MM.1S (cell line): ENCODE data around the gene CADM2.

Source experiments
- DNase-seq: peaks from one replicate; pipeline ENCODE4 v3.0.0-alpha.2; 2015
- H2AFZ ChIP-seq: fragments of 300-600 bp; sonication (generic); 2 replicates; pipeline ENCODE4 v1.6.0; 2016; ENCODE audit warnings: antibody characterized with exemption, low read length
- H3F3A ChIP-seq: fragments of 300-600 bp; sonication (generic); 2 replicates; pipeline ENCODE4 v1.6.1; 2016; ENCODE audit warnings: mild to moderate bottlenecking, antibody characterized with exemption, low read length, moderate library complexity, mixed read lengths; ENCODE audit not compliant: insufficient read depth
- H3K27ac ChIP-seq: fragments of 300-600 bp; sonication (generic); 2 replicates; pipeline ENCODE4 v1.5.1; 2016; ENCODE audit warnings: mild to moderate bottlenecking, low read length
- H3K27me3 ChIP-seq: fragments of 300-600 bp; sonication (generic); replicated peaks from 2 replicates; pipeline ENCODE4 v1.6.0; 2016; ENCODE audit warnings: low read length; ENCODE audit not compliant: insufficient read depth
- H3K36me3 ChIP-seq: fragments of 300-600 bp; sonication (generic); replicated peaks from 2 replicates; pipeline ENCODE4 v1.6.1; 2016; ENCODE audit warnings: mild to moderate bottlenecking, low read length, mixed read lengths; ENCODE audit not compliant: insufficient read depth
- H3K4me1 ChIP-seq: fragments of 300-600 bp; sonication (generic); 2 replicates; pipeline ENCODE4 v1.6.1; 2016; ENCODE audit warnings: low read length, mixed read lengths
- H3K4me2 ChIP-seq: fragments of 300-600 bp; sonication (generic); 2 replicates; pipeline ENCODE4 v1.6.0; 2016; ENCODE audit warnings: low read depth, low read length
- H3K4me3 ChIP-seq: fragments of 300-600 bp; sonication (generic); 2 replicates; pipeline ENCODE4 v1.5.1; 2016; ENCODE audit warnings: low read length, mixed read lengths
- H3K79me2 ChIP-seq: fragments of 300-600 bp; sonication (generic); 2 replicates; pipeline ENCODE4 v1.6.1; 2016; ENCODE audit warnings: mixed run types, low read length, mixed read lengths
- H3K9ac ChIP-seq: fragments of 300-600 bp; sonication (generic); 2 replicates; pipeline ENCODE4 v1.6.1; 2016; ENCODE audit warnings: low read length, mixed read lengths
- H3K9me2 ChIP-seq: fragments of 300-600 bp; sonication (generic); replicated peaks from 2 replicates; pipeline ENCODE4 v1.6.1; 2016; ENCODE audit warnings: mild to moderate bottlenecking, low read length, mixed read lengths; ENCODE audit not compliant: insufficient read depth
- H3K9me3 ChIP-seq: fragments of 300-600 bp; sonication (generic); replicated peaks from 2 replicates; pipeline ENCODE4 v1.6.1; 2016; ENCODE audit warnings: mild to moderate bottlenecking, low read length, mixed read lengths; ENCODE audit not compliant: insufficient read depth
- H4K20me1 ChIP-seq: fragments of 300-600 bp; sonication (generic); 2 replicates; pipeline ENCODE4 v1.6.1; 2016; ENCODE audit warnings: mild to moderate bottlenecking, low read length, moderate library complexity, mixed read lengths; ENCODE audit not compliant: insufficient read depth
- EZH2 ChIP-seq: fragments of 300-600 bp; sonication (generic); optimal IDR thresholded peaks from 2 replicates; pipeline ENCODE3; 2017; ENCODE audit warnings: low read depth, mild to moderate bottlenecking, antibody characterized with exemption, low read length, mixed read lengths
- EZH2phosphoT487 ChIP-seq: fragments of 300-600 bp; sonication (generic); IDR thresholded peaks from 2 replicates; pipeline ENCODE4 v1.6.1; 2018; ENCODE audit warnings: antibody characterized with exemption, low read length
- TF ChIP-seq, protein P1 (sequence below): fragments of 300-600 bp; sonication (generic); IDR thresholded peaks from 2 replicates; pipeline ENCODE4 v1.5.1; 2016; ENCODE audit warnings: antibody characterized with exemption, low read length, mixed read lengths

CADM2 gene

DNA sequence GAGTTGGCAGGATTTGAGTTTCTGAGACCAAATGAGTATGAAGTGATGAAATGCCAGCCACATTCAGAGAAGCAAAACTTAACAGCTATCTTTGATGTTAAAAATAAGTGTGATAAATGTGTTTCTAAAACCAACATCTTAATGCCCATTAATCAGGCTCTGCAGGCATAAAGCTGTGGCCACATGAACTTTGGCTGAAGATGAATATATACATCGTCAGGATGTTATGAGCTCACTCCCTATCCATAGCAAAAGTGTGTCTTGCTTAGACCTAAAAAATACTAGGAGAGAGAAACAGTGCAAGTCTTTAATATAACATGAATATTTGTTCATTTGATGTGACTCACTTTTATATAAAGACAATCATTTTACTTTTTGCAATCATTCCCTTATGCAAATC, 218.0 kb downstream of the CADM2 start:
- Histone ChIP-seq H3K27me3 (no peaks in the 10 kb centered on the region), H3K4me1 (0 out of 2 replicates have a peak, but pooled peaks cover 1% of the 10 kb centered on the region), H3F3A (no peaks in the 10 kb centered on the region), H3K79me2 (no peaks in the 10 kb centered on the region), H3K9me3 (no peaks in the 10 kb centered on the region), H3K4me3 (no peak overlapping the region), H3K27ac (no peak overlapping the region), H3K9ac (no peak overlapping the region), H2AFZ (no peak overlapping the region), H3K36me3 (no peaks in the 10 kb centered on the region), H3K4me2 (no peak overlapping the region), H4K20me1 (no peaks in the 10 kb centered on the region), H3K9me2 (no peaks in the 10 kb centered on the region)
- TF ChIP-seq EZH2 (no peak), EZH2phosphoT487 (no peak)
- TF ChIP-seq, protein P1, sequence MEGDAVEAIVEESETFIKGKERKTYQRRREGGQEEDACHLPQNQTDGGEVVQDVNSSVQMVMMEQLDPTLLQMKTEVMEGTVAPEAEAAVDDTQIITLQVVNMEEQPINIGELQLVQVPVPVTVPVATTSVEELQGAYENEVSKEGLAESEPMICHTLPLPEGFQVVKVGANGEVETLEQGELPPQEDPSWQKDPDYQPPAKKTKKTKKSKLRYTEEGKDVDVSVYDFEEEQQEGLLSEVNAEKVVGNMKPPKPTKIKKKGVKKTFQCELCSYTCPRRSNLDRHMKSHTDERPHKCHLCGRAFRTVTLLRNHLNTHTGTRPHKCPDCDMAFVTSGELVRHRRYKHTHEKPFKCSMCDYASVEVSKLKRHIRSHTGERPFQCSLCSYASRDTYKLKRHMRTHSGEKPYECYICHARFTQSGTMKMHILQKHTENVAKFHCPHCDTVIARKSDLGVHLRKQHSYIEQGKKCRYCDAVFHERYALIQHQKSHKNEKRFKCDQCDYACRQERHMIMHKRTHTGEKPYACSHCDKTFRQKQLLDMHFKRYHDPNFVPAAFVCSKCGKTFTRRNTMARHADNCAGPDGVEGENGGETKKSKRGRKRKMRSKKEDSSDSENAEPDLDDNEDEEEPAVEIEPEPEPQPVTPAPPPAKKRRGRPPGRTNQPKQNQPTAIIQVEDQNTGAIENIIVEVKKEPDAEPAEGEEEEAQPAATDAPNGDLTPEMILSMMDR, result no peak
- DNase-seq, result no peak

DNA sequence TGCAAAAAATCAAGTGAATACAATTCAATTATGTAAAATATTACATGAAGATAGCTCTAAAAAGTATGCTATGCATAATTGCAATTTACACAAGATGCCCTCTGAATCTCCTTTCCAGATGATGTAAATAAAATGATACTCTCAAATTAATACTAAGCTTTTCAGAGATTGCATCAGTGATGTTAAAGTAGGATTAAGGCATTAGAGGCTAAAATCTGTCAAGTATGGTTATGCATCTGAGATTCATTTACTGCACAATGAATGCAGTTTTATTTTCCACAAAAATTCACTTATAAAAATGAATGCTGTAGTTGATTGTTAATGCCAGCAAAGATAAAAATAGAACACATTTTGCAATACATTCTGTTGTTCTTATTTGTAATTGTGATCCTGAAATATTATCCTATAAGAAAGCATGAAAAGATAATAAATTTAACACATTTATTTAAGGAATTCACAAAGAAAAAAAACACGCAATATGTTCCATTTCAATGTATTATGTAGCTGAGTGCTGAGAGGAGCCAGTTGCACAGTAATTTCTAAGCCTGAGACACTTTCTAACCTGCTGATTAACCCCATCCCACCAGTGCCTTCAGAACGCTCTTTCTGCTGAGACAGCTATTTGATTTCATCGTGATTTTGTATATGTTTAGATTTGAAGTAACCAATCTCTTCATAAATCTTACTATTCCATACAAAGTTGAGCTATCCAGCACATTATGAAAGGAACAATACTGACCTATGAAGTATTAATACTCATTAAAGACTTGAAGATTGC, 224.4 kb downstream of the CADM2 start:
- no peak for DNase-seq
- H3F3A ChIP-seq, result no peaks in the 10 kb centered on the region

DNA sequence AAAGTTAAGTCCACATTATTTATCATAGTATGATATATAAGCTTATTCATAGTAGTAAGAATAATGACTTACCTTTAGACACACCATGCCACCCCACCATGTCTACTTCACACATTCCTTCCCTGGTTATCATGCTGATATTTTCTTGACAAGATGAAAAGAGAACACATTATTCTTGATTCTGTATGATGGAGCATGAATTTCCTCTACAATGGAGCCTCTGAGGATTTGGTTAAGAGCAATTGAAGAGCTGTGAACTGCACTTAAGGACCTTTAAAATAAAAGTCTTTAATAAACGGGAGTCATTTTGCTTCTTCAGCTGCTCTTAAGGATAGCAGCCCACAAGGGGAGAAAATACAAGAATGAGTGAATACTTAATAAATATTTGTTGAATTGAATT, 226.7 kb downstream of the CADM2 start:
- H3K9me2 ChIP-seq, result no peaks in the 10 kb centered on the region
- H4K20me1 ChIP-seq, result no peaks in the 10 kb centered on the region
- H3K9ac ChIP-seq, result no peak overlapping the region
- no peak for DNase-seq
- H3K4me2 ChIP-seq, result no peak overlapping the region
- no peaks in the 10 kb centered on the region for H3K9me3 ChIP-seq
- H3K27ac ChIP-seq, result no peak overlapping the region
- no peak for TF ChIP-seq EZH2
- TF ChIP-seq, protein P1, result no peak
- no peak for TF ChIP-seq EZH2phosphoT487
- no peaks in the 10 kb centered on the region for H3K27me3 ChIP-seq
- no peaks in the 10 kb centered on the region for H3K4me1 ChIP-seq
- H2AFZ ChIP-seq, result no peak overlapping the region
- H3K36me3 ChIP-seq, result no peaks in the 10 kb centered on the region
- no peaks in the 10 kb centered on the region for H3F3A ChIP-seq
- no peaks in the 10 kb centered on the region for H3K79me2 ChIP-seq
- no peak overlapping the region for H3K4me3 ChIP-seq

More for the DNA sequence above, 224.4 kb downstream of the CADM2 start:
- H3K4me2 ChIP-seq, result no peak overlapping the region
- no peak overlapping the region for H3K4me3 ChIP-seq
- no peaks in the 10 kb centered on the region for H3K36me3 ChIP-seq
- no peak overlapping the region for H3K27ac ChIP-seq
- no peak overlapping the region for H3K9ac ChIP-seq
- TF ChIP-seq EZH2phosphoT487, result no peak
- no peak for TF ChIP-seq EZH2
- H4K20me1 ChIP-seq, result no peaks in the 10 kb centered on the region
- H3K27me3 ChIP-seq, result no peaks in the 10 kb centered on the region
- no peaks in the 10 kb centered on the region for H3K9me2 ChIP-seq
- H2AFZ ChIP-seq, result no peak overlapping the region
- no peaks in the 10 kb centered on the region for H3K79me2 ChIP-seq
- H3K4me1 ChIP-seq, result no peaks in the 10 kb centered on the region
- H3K9me3 ChIP-seq, result no peaks in the 10 kb centered on the region

DNA sequence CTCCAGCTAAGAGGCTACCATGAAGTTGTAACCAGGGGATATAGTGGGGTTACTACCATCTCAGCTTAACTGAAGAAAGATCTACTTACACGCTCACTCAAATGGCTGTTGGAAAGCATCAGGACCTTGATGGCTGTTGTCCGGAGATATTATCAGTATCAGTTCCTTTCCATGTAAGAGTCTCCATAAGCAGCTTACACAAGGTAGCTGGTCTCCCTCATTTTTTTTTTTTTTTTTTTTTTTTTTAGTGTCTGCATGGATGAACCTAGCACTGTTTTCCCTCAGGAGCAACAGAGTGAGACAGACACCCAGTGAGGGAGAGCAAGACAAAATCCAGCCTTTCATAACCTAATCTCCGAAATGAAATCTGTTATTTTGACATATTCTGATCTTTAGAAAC, 230.9 kb downstream of the CADM2 start:
- no peaks in the 10 kb centered on the region for H3K9me2 ChIP-seq
- H3K27me3 ChIP-seq, result no peaks in the 10 kb centered on the region
- no peaks in the 10 kb centered on the region for H3F3A ChIP-seq
- no peak overlapping the region for H3K4me2 ChIP-seq
- DNase-seq, result no peak
- no peaks in the 10 kb centered on the region for H3K9me3 ChIP-seq
- H3K27ac ChIP-seq, result no peak overlapping the region
- TF ChIP-seq EZH2phosphoT487, result no peak
- TF ChIP-seq, protein P1, result no peak
- no peak for TF ChIP-seq EZH2
- no peaks in the 10 kb centered on the region for H4K20me1 ChIP-seq
- H2AFZ ChIP-seq, result no peak overlapping the region
- no peak overlapping the region for H3K4me3 ChIP-seq
- H3K36me3 ChIP-seq, result no peaks in the 10 kb centered on the region
- no peaks in the 10 kb centered on the region for H3K79me2 ChIP-seq
- no peaks in the 10 kb centered on the region for H3K4me1 ChIP-seq
- no peak overlapping the region for H3K9ac ChIP-seq
